ENCODE data around the gene SOAT2.
A peak's percentile ranks its signal among the peaks of the same experiment; 100 is the strongest.
"Not testable (repeated sequence)": the region's sequence is repeated elsewhere in the genome, so short reads cannot be mapped to it uniquely, and the experiment has no call there.

SOAT2 gene

DNA sequence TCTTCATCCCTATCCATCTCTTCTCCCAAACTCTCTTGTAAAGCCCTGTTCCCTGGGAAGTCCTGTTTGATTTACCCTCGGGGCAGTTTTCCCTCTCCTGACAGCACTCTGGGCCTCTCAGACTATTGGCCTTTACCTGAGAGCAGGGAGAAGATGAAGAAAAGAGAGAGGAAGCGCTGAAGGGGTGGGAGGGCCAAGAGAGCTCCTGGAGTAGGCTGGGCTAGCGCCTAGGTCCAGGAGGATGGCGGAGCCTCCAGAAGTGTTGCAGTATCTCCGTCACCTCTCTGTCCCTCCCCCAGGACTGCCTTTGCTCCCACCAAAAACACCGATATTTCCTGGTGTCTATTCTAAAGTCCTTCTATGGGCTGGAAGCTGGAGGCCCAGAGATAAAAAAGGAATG lies 11.5 kb upstream of the SOAT2 start:
- no peaks in the 10 kb centered on the region for H3K79me1 ChIP-seq (replicated peaks; ENCODE audit: low read length, poor library complexity, severe bottlenecking)
- no peak overlapping the region for H3K23ac ChIP-seq (ENCODE audit: low read length in 2 of 2)
- no peak overlapping the region for H3K18ac ChIP-seq (ENCODE audit: low read depth in 1 of 2, low read length in 2 of 2)
- no peak overlapping the region for H2BK12ac ChIP-seq (ENCODE audit: low read length in 2 of 2)
- no peak overlapping the region for H3K14ac ChIP-seq (ENCODE audit: low read length in 2 of 2)
- peaks cover 1% of the 10 kb centered on the region for H3K4me1 ChIP-seq (ENCODE audit: control insufficient read depth, insufficient read depth, low read depth, low read length)
- H3K4ac ChIP-seq (ENCODE audit: low read depth in 1 of 2, low read length in 2 of 2): no peak overlapping the region
- no peak overlapping the region for H3K9ac ChIP-seq (ENCODE audit: low read length)
- H4K8ac ChIP-seq (ENCODE audit: low read length): no peak overlapping the region
- no peak overlapping the region for H4K91ac ChIP-seq (ENCODE audit: low read length)
- H2BK5ac ChIP-seq (ENCODE audit: low read depth, low read length, poor library complexity, severe bottlenecking): no peak overlapping the region
- no peak overlapping the region for H2BK15ac ChIP-seq (ENCODE audit: low read depth, poor library complexity, severe bottlenecking)
- H3K27me3 ChIP-seq (ENCODE audit: control insufficient read depth in 1 of 2, insufficient read depth in 1 of 2, low read length in 2 of 2): peaks cover 0 to 25% of the 10 kb centered on the region in 2 experiments
- no peak overlapping the region for H2AFZ ChIP-seq (ENCODE audit: low read depth, low read length)
- no peak overlapping the region for H2AK5ac ChIP-seq (ENCODE audit: low read length, severe bottlenecking)
- 57% methylated on average over 2 of the region's 6 CpGs for WGBS
- no peak for DNase-seq
- H3K4me3 ChIP-seq (ENCODE audit: insufficient read depth in 1 of 2, low read depth in 1 of 2, low read length in 2 of 2): no peak overlapping the region
- H3K9me3 ChIP-seq (ENCODE audit: control insufficient read depth, low read length): no peaks in the 10 kb centered on the region
- H3K27ac ChIP-seq (ENCODE audit: low read length, poor library complexity, severe bottlenecking): no peak overlapping the region
- H3K4me2 ChIP-seq (ENCODE audit: low read length, poor library complexity, severe bottlenecking): no peak overlapping the region
- H2BK120ac ChIP-seq (ENCODE audit: low read depth, low read length): no peak overlapping the region
- H3K36me3 ChIP-seq (ENCODE audit: control insufficient read depth in 1 of 2, insufficient read depth in 2 of 2, low read depth in 1 of 2, low read length in 2 of 2): no peaks in the 10 kb centered on the region

GRCh38 chr12:53093777-53094393 lies 9.4 kb upstream of the SOAT2 start:
- Histone ChIP-seq H3K9me3 (ENCODE audit: control insufficient read depth, low read length) (no peaks in the 10 kb centered on the region), H2BK12ac (ENCODE audit: low read length in 2 of 2) (peak overlapping the region; percentile 57 to 95), H3K36me3 (ENCODE audit: control insufficient read depth in 1 of 2, insufficient read depth in 2 of 2, low read depth in 1 of 2, low read length in 2 of 2) (no peaks in the 10 kb centered on the region), H2BK5ac (ENCODE audit: low read depth, low read length, poor library complexity, severe bottlenecking) (no peak overlapping the region), H2AFZ (ENCODE audit: low read depth, low read length) (peak overlapping the region; percentile 72), H3K27me3 (ENCODE audit: control insufficient read depth in 1 of 2, insufficient read depth in 1 of 2, low read length in 2 of 2) (peaks cover 0 to 20% of the 10 kb centered on the region in 2 experiments), H2BK15ac (ENCODE audit: low read depth, poor library complexity, severe bottlenecking) (peak overlapping the region; percentile 98), H3K14ac (ENCODE audit: low read length in 2 of 2) (peak overlapping the region in 1 of 2 experiments; percentile 96), H2BK120ac (ENCODE audit: low read depth, low read length) (peak overlapping the region; percentile 82), H3K4ac (ENCODE audit: low read depth in 1 of 2, low read length in 2 of 2) (peak overlapping the region; percentile 85 to 88), H3K4me1 (ENCODE audit: control insufficient read depth, insufficient read depth, low read depth, low read length) (peaks cover 21% of the 10 kb centered on the region), H3K9ac (ENCODE audit: low read length) (peak overlapping the region; percentile 36), H3K79me1 (replicated peaks; ENCODE audit: low read length, poor library complexity, severe bottlenecking) (no peaks in the 10 kb centered on the region), H4K8ac (ENCODE audit: low read length) (peak overlapping the region; percentile 91), H3K18ac (ENCODE audit: low read depth in 1 of 2, low read length in 2 of 2) (peak overlapping the region; percentile 88 to 96), H2AK5ac (ENCODE audit: low read length, severe bottlenecking) (no peak overlapping the region), H4K91ac (ENCODE audit: low read length) (peak overlapping the region; percentile 85), H3K23ac (ENCODE audit: low read length in 2 of 2) (peak overlapping the region in 1 of 2 experiments; percentile 34), H3K27ac (ENCODE audit: low read length, poor library complexity, severe bottlenecking) (no peak overlapping the region), H3K4me3 (ENCODE audit: insufficient read depth in 1 of 2, low read depth in 1 of 2, low read length in 2 of 2) (no peak overlapping the region), H3K4me2 (ENCODE audit: low read length, poor library complexity, severe bottlenecking) (no peak overlapping the region)
- DNase-seq: peak; percentile 74
- 26% methylated on average over 5 of the region's 6 CpGs for WGBS

DNA sequence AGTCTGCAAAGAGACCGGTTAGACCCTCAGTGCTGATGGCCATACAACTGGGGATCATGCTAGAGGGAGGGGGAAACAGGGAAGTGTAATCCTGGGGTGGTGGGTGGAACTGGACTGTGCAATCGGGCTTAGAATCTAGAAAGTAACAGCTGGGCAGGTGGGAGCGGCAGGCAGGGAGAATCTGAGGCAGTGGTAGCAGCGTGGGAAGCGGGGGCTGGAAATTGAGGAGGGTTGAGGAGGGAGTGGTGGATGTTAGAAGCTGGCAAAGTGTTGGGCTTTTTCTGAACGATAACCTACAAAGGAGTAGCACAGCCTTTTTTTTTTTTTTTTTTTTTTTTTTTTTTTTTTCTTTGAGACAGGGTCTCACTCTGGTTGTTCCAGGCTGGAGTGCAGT lies 8.9 kb upstream of the SOAT2 start:
- H3K9ac ChIP-seq (ENCODE audit: low read length): peak overlapping the region; percentile 36
- H3K4me2 ChIP-seq (ENCODE audit: low read length, poor library complexity, severe bottlenecking): no peak overlapping the region
- H3K9me3 ChIP-seq (ENCODE audit: control insufficient read depth, low read length): no peaks in the 10 kb centered on the region
- WGBS: 97% methylated on average over 3 of the region's 6 CpGs
- H3K27ac ChIP-seq (ENCODE audit: low read length, poor library complexity, severe bottlenecking): no peak overlapping the region
- no peaks in the 10 kb centered on the region for H3K79me1 ChIP-seq (replicated peaks; ENCODE audit: low read length, poor library complexity, severe bottlenecking)
- peak overlapping the region; percentile 98 for H2BK15ac ChIP-seq (ENCODE audit: low read depth, poor library complexity, severe bottlenecking)
- H2BK5ac ChIP-seq (ENCODE audit: low read depth, low read length, poor library complexity, severe bottlenecking): no peak overlapping the region
- DNase-seq: no peak
- H3K18ac ChIP-seq (ENCODE audit: low read depth in 1 of 2, low read length in 2 of 2): peak overlapping the region; percentile 88 to 96
- peaks cover 0 to 20% of the 10 kb centered on the region in 2 experiments for H3K27me3 ChIP-seq (ENCODE audit: control insufficient read depth in 1 of 2, insufficient read depth in 1 of 2, low read length in 2 of 2)
- no peak overlapping the region for H3K4me3 ChIP-seq (ENCODE audit: insufficient read depth in 1 of 2, low read depth in 1 of 2, low read length in 2 of 2)
- H3K36me3 ChIP-seq (ENCODE audit: control insufficient read depth in 1 of 2, insufficient read depth in 2 of 2, low read depth in 1 of 2, low read length in 2 of 2): no peaks in the 10 kb centered on the region
- peak overlapping the region; percentile 85 to 88 for H3K4ac ChIP-seq (ENCODE audit: low read depth in 1 of 2, low read length in 2 of 2)
- no peak overlapping the region for H2AK5ac ChIP-seq (ENCODE audit: low read length, severe bottlenecking)
- H4K91ac ChIP-seq (ENCODE audit: low read length): peak overlapping the region; percentile 85
- H3K23ac ChIP-seq (ENCODE audit: low read length in 2 of 2): peak overlapping the region in 1 of 2 experiments; percentile 34
- H2BK12ac ChIP-seq (ENCODE audit: low read length in 2 of 2): peak overlapping the region; percentile 57 to 95
- peak overlapping the region; percentile 72 for H2AFZ ChIP-seq (ENCODE audit: low read depth, low read length)
- peaks cover 25% of the 10 kb centered on the region for H3K4me1 ChIP-seq (ENCODE audit: control insufficient read depth, insufficient read depth, low read depth, low read length)
- H3K14ac ChIP-seq (ENCODE audit: low read length in 2 of 2): peak overlapping the region in 1 of 2 experiments; percentile 96
- peak overlapping the region; percentile 91 for H4K8ac ChIP-seq (ENCODE audit: low read length)
- peak overlapping the region; percentile 82 for H2BK120ac ChIP-seq (ENCODE audit: low read depth, low read length)

DNA sequence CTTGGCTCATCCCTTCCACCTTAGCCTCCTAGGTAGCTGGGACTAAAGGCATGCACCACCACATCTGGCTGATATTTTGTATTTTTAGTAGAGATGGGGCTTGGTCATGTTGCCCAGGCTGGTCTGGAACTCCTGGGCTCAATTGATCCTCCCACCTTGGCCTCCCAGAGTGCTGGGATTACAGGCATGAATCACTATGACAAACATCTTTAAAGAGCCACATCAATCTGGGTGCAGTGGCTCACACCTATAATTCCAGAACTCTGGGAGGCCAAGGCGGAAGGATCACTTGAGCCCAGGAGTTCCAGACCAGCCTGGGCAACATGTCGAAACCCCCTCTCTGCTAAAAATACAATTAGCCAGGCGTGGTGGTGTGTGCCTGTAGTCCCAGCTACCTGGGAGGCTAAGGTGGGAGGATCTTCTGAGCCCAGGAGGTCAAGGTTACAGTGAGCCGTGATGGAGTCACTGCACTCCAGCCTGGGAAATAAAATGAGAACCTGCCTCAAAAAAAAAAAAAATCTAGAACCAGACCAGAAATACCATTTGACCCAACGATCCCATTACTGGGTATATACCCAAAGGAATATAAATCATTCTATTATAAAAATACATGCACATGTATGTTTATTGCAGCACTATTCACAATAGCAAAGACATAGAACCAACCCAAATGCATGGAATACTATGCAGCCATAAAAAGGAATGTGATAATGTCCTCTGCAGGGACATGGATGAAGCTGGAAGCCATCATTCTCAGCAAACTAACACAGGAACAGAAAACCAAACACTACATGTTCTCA lies 8.3 kb upstream of the SOAT2 start:
- not testable (repeated sequence) for H3K9ac ChIP-seq (ENCODE audit: low read length); H3K4me2 ChIP-seq (ENCODE audit: low read length, poor library complexity, severe bottlenecking); H3K79me1 ChIP-seq (replicated peaks; ENCODE audit: low read length, poor library complexity, severe bottlenecking); H3K14ac ChIP-seq (ENCODE audit: low read length in 2 of 2); DNase-seq; H3K36me3 ChIP-seq (ENCODE audit: control insufficient read depth in 1 of 2, insufficient read depth in 2 of 2, low read depth in 1 of 2, low read length in 2 of 2); H3K4me3 ChIP-seq (ENCODE audit: insufficient read depth in 1 of 2, low read depth in 1 of 2, low read length in 2 of 2); H2BK5ac ChIP-seq (ENCODE audit: low read depth, low read length, poor library complexity, severe bottlenecking); H4K91ac ChIP-seq (ENCODE audit: low read length); H4K8ac ChIP-seq (ENCODE audit: low read length); H2BK12ac ChIP-seq (ENCODE audit: low read length in 2 of 2); H3K27ac ChIP-seq (ENCODE audit: low read length, poor library complexity, severe bottlenecking); H2AK5ac ChIP-seq (ENCODE audit: low read length, severe bottlenecking); H2BK120ac ChIP-seq (ENCODE audit: low read depth, low read length); H3K9me3 ChIP-seq (ENCODE audit: control insufficient read depth, low read length); H3K23ac ChIP-seq (ENCODE audit: low read length in 2 of 2); H2AFZ ChIP-seq (ENCODE audit: low read depth, low read length)
- 95% methylated on average over 3 of the region's 5 CpGs for WGBS
- Histone ChIP-seq H3K4ac (ENCODE audit: low read depth in 1 of 2, low read length in 2 of 2) (peak overlapping the region in 1 of 2 experiments; percentile 11), H3K18ac (ENCODE audit: low read depth in 1 of 2, low read length in 2 of 2) (peak overlapping the region in 1 of 2 experiments; percentile 16), H2BK15ac (ENCODE audit: low read depth, poor library complexity, severe bottlenecking) (peak overlapping the region; percentile 86), H3K27me3 (ENCODE audit: control insufficient read depth in 1 of 2, insufficient read depth in 1 of 2, low read length in 2 of 2) (peaks cover 0 to 19% of the 10 kb centered on the region in 2 experiments), H3K4me1 (ENCODE audit: control insufficient read depth, insufficient read depth, low read depth, low read length) (peaks cover 25% of the 10 kb centered on the region)
